Ascending aorta (tissue), 2 donors: ENCODE measurements around the gene CD38. TPM values are rescaled to one million over a fixed set of nuclear protein-coding genes. Genes with fewer than 3 reads are reported as not detected.

Source experiments
- DNase-seq, 2 donors: peaks; one replicate each; pipeline ENCODE4 v3.0.0-alpha.2; 2019; ENCODE audit warnings: low spot score in 2 of 2
- H3K27ac ChIP-seq, 2 donors: fragments of 200-600 bp; sonication (generic); one replicate each; pipeline ENCODE4 v1.5.1; 2016 to 2017; ENCODE audit warnings: mild to moderate bottlenecking in 1 of 2
- H3K27me3 ChIP-seq: fragments of 200-600 bp; sonication (generic); one replicate; pipeline ENCODE4 v1.5.1; 2017
- H3K36me3 ChIP-seq, 2 donors: fragments of 200-600 bp; sonication (generic); one replicate each; pipeline ENCODE4 v1.5.1; 2016
- H3K4me1 ChIP-seq, 2 donors: fragments of 200-600 bp; sonication (generic); one replicate each; pipeline ENCODE4 v1.5.1; 2016 to 2017; ENCODE audit warnings: mild to moderate bottlenecking in 1 of 2
- H3K4me3 ChIP-seq, 2 donors: fragments of 200-600 bp; sonication (generic); one replicate each; pipeline ENCODE4 v1.5.1; 2016 to 2017; ENCODE audit warnings: mild to moderate bottlenecking in 1 of 2
- H3K9me3 ChIP-seq, 2 donors: fragments of 200-600 bp; sonication (generic); one replicate each; pipeline ENCODE4 v1.5.1; 2016
- intact Hi-C: fragments of 100-400 bp; cut with DNase I; formaldehyde crosslinking; loops from one replicate; pipeline ENCODE4 v1.15.1; 2023
- total RNA-seq: library from RNA; depleted of rRNA; stranded (reverse); fragments of >200 nt; gene quantifications from one replicate; pipeline ENCODE4 v1.1.0, GENCODE V29; 2016
- TF ChIP-seq, protein P1 (sequence below), 3 experiments: fragments of 200-600 bp in 2 of 3; fragments of 450-650 bp in 1 of 3; sonication (generic) in 2 of 3; IDR thresholded peaks; one replicate each; pipeline ENCODE4 v1.5.1; 2016 to 2019; ENCODE audit warnings: antibody characterized with exemption in 3 of 3, mild to moderate bottlenecking in 1 of 3, moderate library complexity in 1 of 3

The CD38 gene
- total RNA-seq, 1 donor from 2014 or later = 1.4 TPM

DNA sequence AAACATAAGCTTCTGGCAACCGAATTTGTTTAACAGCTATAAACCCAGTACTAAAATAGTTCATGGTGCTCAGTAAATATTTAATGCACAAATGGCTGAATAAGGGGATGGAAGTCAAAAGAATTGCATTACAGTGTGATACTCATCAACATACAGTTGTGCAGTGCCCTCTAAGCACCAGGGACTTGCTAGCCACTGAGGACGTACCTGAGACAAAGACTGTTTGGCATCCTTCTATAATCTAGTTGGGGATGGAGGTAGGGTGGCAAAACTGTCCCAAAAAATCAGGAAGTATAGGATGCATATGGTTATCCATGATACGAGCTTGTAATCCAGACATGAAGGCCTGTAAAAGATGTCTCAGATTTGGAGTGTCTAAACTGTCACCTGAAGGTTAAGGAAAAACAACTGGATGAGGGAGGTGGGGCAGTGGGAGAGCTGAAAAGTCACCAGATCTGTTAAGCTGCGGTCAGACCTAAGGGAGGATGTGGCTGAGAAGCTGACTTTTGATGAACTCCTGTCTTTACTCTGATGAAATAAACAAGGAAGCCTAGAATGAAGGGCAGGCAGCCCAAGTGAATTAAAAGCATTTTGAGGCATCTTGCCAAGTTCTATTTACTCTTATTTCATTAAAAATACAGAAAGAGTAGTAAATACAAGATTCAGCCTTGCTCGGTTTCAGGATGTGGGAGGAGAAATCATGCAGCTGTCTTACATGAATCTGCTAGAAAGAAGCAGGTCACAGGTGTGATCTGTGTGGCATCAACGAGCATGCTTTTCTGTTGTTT is 12.0 kb upstream of the CD38 start:
- Histone ChIP-seq H3K27ac (no peak overlapping the region), H3K4me3 (no peak overlapping the region), H3K4me1 (no peaks in the 10 kb centered on the region), H3K36me3 (no peaks in the 10 kb centered on the region), H3K27me3 (no peaks in the 10 kb centered on the region), H3K9me3 (no peaks in the 10 kb centered on the region)
- TF ChIP-seq, protein P1, sequence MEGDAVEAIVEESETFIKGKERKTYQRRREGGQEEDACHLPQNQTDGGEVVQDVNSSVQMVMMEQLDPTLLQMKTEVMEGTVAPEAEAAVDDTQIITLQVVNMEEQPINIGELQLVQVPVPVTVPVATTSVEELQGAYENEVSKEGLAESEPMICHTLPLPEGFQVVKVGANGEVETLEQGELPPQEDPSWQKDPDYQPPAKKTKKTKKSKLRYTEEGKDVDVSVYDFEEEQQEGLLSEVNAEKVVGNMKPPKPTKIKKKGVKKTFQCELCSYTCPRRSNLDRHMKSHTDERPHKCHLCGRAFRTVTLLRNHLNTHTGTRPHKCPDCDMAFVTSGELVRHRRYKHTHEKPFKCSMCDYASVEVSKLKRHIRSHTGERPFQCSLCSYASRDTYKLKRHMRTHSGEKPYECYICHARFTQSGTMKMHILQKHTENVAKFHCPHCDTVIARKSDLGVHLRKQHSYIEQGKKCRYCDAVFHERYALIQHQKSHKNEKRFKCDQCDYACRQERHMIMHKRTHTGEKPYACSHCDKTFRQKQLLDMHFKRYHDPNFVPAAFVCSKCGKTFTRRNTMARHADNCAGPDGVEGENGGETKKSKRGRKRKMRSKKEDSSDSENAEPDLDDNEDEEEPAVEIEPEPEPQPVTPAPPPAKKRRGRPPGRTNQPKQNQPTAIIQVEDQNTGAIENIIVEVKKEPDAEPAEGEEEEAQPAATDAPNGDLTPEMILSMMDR (IDR thresholded peaks at IDR 0.05) = no peak
- DNase-seq = no peak
- intact Hi-C loops = no loop called here

GRCh38 chr4:15766821-15767220 is 11.3 kb upstream of the CD38 start:
- TF ChIP-seq, protein P1 (IDR thresholded peaks at IDR 0.05) = no peak
- DNase-seq = no peak
- H3K36me3 ChIP-seq = no peaks in the 10 kb centered on the region
- H3K4me3 ChIP-seq = no peak overlapping the region
- no peaks in the 10 kb centered on the region for H3K9me3 ChIP-seq
- no peaks in the 10 kb centered on the region for H3K4me1 ChIP-seq
- H3K27me3 ChIP-seq = no peaks in the 10 kb centered on the region
- intact Hi-C loops = no loop called here
- H3K27ac ChIP-seq = no peak overlapping the region

DNA sequence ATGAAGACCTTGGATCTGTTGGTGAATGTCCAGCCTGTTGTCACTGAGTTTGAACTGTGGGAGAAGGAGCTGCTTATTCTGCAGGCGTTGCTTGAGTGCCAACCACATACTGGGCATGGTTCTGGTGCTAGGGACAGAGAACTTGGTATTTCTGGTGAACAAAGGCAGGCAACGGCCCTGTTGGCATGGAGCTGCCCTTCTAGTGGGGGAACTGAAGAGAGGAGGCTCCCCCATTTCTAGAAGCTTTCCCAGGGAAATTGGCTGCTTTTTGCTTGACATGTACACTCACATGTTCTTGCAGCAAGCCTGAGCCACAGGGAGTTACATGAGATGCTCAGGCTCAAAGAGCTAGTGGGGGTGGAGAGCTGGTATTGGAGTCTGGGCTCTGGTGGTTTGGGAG is 8.9 kb upstream of the CD38 start:
- no peak overlapping the region for H3K4me3 ChIP-seq
- H3K27ac ChIP-seq = no peak overlapping the region
- no peaks in the 10 kb centered on the region for H3K27me3 ChIP-seq
- intact Hi-C loops = no loop called here
- no peaks in the 10 kb centered on the region for H3K4me1 ChIP-seq
- TF ChIP-seq, protein P1 (IDR thresholded peaks at IDR 0.05) = no peak
- no peak for DNase-seq
- H3K9me3 ChIP-seq = no peaks in the 10 kb centered on the region
- no peaks in the 10 kb centered on the region for H3K36me3 ChIP-seq

GRCh38 chr4:15771216-15772058 is 6.7 kb upstream of the CD38 start:
- Histone ChIP-seq H3K36me3 (no peaks in the 10 kb centered on the region), H3K4me1 (no peaks in the 10 kb centered on the region), H3K27ac (no peak overlapping the region), H3K4me3 (no peak overlapping the region), H3K9me3 (no peaks in the 10 kb centered on the region), H3K27me3 (no peaks in the 10 kb centered on the region)
- intact Hi-C loops = no loop called here
- DNase-seq = no peak
- TF ChIP-seq, protein P1 (IDR thresholded peaks at IDR 0.05) = no peak

- Histone ChIP-seq H3K9me3 (no peaks in the 10 kb centered on the region), H3K27me3 (no peaks in the 10 kb centered on the region), H3K4me3 (no peak overlapping the region), H3K4me1 (no peaks in the 10 kb centered on the region), H3K27ac (no peak overlapping the region), H3K36me3 (no peaks in the 10 kb centered on the region)
- no peak for DNase-seq
- TF ChIP-seq, protein P1 (IDR thresholded peaks at IDR 0.05) = no peak
- intact Hi-C loops = no loop called here
Observed at GRCh38 chr4:15774020-15774420, 4.1 kb upstream of the CD38 start.
